GM12875 (cell line): ENCODE data around the gene ACER3.

Experiments used
- H3K4me3 ChIP-seq: one replicate; pipeline ENCODE4 v1.5.1; 2011; ENCODE audit warnings: low read depth, low read length, control low read depth
- CTCF ChIP-seq: IDR thresholded peaks from 2 replicates; pipeline ENCODE4 v1.5.1; 2011; ENCODE audit warnings: low read depth, mild to moderate bottlenecking, control low read depth, inconsistent platforms, low read length, moderate library complexity, borderline replicate concordance; ENCODE audit not compliant: insufficient read depth

Gene ACER3

GRCh38 chr11:77066229-77067042, 205.7 kb downstream of the ACER3 start, which contains the start of gene CAPN5:
Gene CAPN5, plus strand, starts transcription at chr11:77066971. Its CDS starts 17,916 bp downstream, at chr11:77084887.
- peak; percentile 34 for TF ChIP-seq CTCF
- H3K4me3 ChIP-seq: peak within 1 kb of the TSS; percentile 60

GRCh38 chr11:77067861-77068443, 207.2 kb downstream of the ACER3 start:
- no peak for TF ChIP-seq CTCF
- H3K4me3 ChIP-seq: no peak overlapping the region

- H3K4me3 ChIP-seq: no peak overlapping the region
- TF ChIP-seq CTCF: no peak
Observed at GRCh38 chr11:77068457-77069335, 208.0 kb downstream of the ACER3 start.

- H3K4me3 ChIP-seq: no peak overlapping the region
- TF ChIP-seq CTCF: no peak
Observed at GRCh38 chr11:77069336-77069968, 208.7 kb downstream of the ACER3 start.

GRCh38 chr11:77069969-77070582, 209.4 kb downstream of the ACER3 start:
- no peak overlapping the region for H3K4me3 ChIP-seq

More at GRCh38 chr11:77069969-77070582, 209.4 kb downstream of the ACER3 start:
- TF ChIP-seq CTCF: no peak
